PFSK-1 (cell line): Measurements from ENCODE around the gene CENPX.

Experiments used
- FOXP2 ChIP-seq: optimal IDR thresholded peaks from 2 replicates; pipeline ENCODE3; 2011; ENCODE audit warnings: borderline replicate concordance, control low read depth, inconsistent platforms; ENCODE audit not compliant: insufficient read depth; ENCODE audit errors: extremely low read length, extremely low read depth
- POLR2AphosphoS5 ChIP-seq: IDR thresholded peaks from 2 replicates; pipeline ENCODE4 v1.6.1; 2012; ENCODE audit warnings: low read depth, mild to moderate bottlenecking, control low read depth, low read length, moderate library complexity
- REST ChIP-seq, 2 experiments: IDR thresholded peaks; 2 replicates each; pipeline versions ENCODE4 v1.6.1 to v1.8.0; 2011 to 2012; ENCODE audit warnings: low read depth in 2 of 2, low read length in 2 of 2, control low read depth in 1 of 2, inconsistent platforms in 1 of 2, mild to moderate bottlenecking in 1 of 2, moderate library complexity in 1 of 2; ENCODE audit not compliant: insufficient read depth in 1 of 2
- SIN3A ChIP-seq: IDR thresholded peaks from 2 replicates; pipeline ENCODE4 v1.6.1; 2012; ENCODE audit warnings: mild to moderate bottlenecking, low read length, moderate library complexity, borderline replicate concordance; ENCODE audit not compliant: insufficient read depth
- TAF1 ChIP-seq: IDR thresholded peaks from 2 replicates; pipeline ENCODE4 v1.6.1; 2012; ENCODE audit warnings: low read length, control low read depth, borderline replicate concordance; ENCODE audit not compliant: insufficient read depth

CENPX gene

GRCh38 chr17:82061047-82061925, 38.6 kb upstream of the CENPX start:
- no peak for TF ChIP-seq REST (IDR thresholded peaks at IDR 0.05; ENCODE audit: insufficient read depth in 1 of 2, low read depth in 2 of 2, low read length in 2 of 2)
- no peak for TF ChIP-seq TAF1
- no peak for TF ChIP-seq SIN3A
- TF ChIP-seq POLR2AphosphoS5, result 0 out of 2 replicates have a peak, but pooled peaks have one; percentile 44
- no peak for TF ChIP-seq FOXP2

GRCh38 chr17:82060614-82061013, 37.9 kb upstream of the CENPX start:
- TF ChIP-seq SIN3A (no peak), REST (IDR thresholded peaks at IDR 0.05; ENCODE audit: insufficient read depth in 1 of 2, low read depth in 2 of 2, low read length in 2 of 2) (no peak), TAF1 (no peak), FOXP2 (no peak), POLR2AphosphoS5 (no peak)

DNA sequence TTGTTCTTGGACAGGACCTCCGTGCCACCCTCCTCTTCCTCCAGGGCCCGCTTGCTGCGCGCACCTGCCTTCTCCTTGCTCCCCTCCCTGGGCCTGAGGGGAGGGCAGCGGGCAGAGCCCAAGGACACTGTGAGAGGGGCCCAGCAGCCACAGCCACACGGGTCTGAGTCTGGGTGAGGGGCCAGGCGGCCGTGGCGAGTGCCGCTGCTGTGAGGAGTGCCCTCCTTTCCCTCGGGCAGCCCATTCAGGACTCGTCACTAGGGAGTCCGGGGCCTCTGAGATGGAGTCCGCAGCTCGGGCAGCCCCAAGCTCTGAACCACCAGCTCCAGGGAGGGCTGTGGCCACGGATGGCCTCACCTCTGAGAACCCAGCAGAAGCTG, 37.3 kb upstream of the CENPX start:
- TF ChIP-seq SIN3A (no peak), TAF1 (no peak), POLR2AphosphoS5 (no peak), REST (IDR thresholded peaks at IDR 0.05; ENCODE audit: insufficient read depth in 1 of 2, low read depth in 2 of 2, low read length in 2 of 2) (no peak), FOXP2 (no peak)

- no peak for TF ChIP-seq TAF1
- TF ChIP-seq REST (IDR thresholded peaks at IDR 0.05; ENCODE audit: insufficient read depth in 1 of 2, low read depth in 2 of 2, low read length in 2 of 2), result no peak
- TF ChIP-seq POLR2AphosphoS5, result peak; percentile 31; the same call in 1 of the 2 replicates
Observed at GRCh38 chr17:82059272-82060000, 36.8 kb upstream of the CENPX start.
